Parathyroid adenoma (tissue), 2 donors: ENCODE data around the gene TMEM198.

Source experiments
- H2AFZ ChIP-seq: fragments of 300-600 bp; sonication (generic); one replicate; pipeline ENCODE4 v1.7.0; 2017; ENCODE audit warnings: antibody characterized with exemption, mild to moderate bottlenecking
- H3K27ac ChIP-seq: fragments of 300-600 bp; sonication (generic); one replicate; pipeline ENCODE4 v1.7.0; 2017
- H3K27me3 ChIP-seq: fragments of 300-600 bp; sonication (generic); one replicate; pipeline ENCODE4 v1.7.0; 2017; ENCODE audit warnings: low read length; ENCODE audit not compliant: control insufficient read depth, insufficient read depth
- H3K36me3 ChIP-seq: fragments of 300-600 bp; sonication (generic); one replicate; pipeline ENCODE4 v1.7.0; 2017; ENCODE audit warnings: low read length; ENCODE audit not compliant: control insufficient read depth, insufficient read depth
- H3K4me1 ChIP-seq: fragments of 300-600 bp; sonication (generic); one replicate; pipeline ENCODE4 v1.7.0; 2017; ENCODE audit warnings: control low read depth
- H3K4me2 ChIP-seq: fragments of 300-600 bp; sonication (generic); one replicate; pipeline ENCODE4 v1.7.0; 2017; ENCODE audit warnings: low read length
- H3K4me3 ChIP-seq: fragments of 300-600 bp; sonication (generic); one replicate; pipeline ENCODE4 v1.7.0; 2017; ENCODE audit warnings: low read depth, low read length
- H3K79me2 ChIP-seq: fragments of 300-600 bp; sonication (generic); one replicate; pipeline ENCODE4 v1.7.0; 2017; ENCODE audit warnings: control low read depth
- H3K9ac ChIP-seq: fragments of 300-600 bp; sonication (generic); one replicate; pipeline ENCODE4 v1.7.0; 2017; ENCODE audit warnings: mild to moderate bottlenecking
- H3K9me3 ChIP-seq: fragments of 300-600 bp; sonication (generic); one replicate; pipeline ENCODE4 v1.7.0; 2017; ENCODE audit warnings: low read length; ENCODE audit not compliant: control insufficient read depth
- TF ChIP-seq, protein P1 (sequence below): fragments of 300-600 bp; sonication (generic); IDR thresholded peaks from one replicate; pipeline ENCODE4 v1.7.0; 2017; ENCODE audit warnings: antibody characterized with exemption, mild to moderate bottlenecking
- donor health status: primary hyperparathyroidism.

Gene TMEM198

GRCh38 chr2:219545943-219546352 lies 2.1 kb downstream of the TMEM198 start:
- H3K4me3 ChIP-seq = no peak overlapping the region
- H3K27me3 ChIP-seq = no peaks in the 10 kb centered on the region
- H3K4me1 ChIP-seq = peaks cover 24% of the 10 kb centered on the region
- no peaks in the 10 kb centered on the region for H3K9me3 ChIP-seq
- H3K36me3 ChIP-seq = no peaks in the 10 kb centered on the region
- TF ChIP-seq, protein P1, sequence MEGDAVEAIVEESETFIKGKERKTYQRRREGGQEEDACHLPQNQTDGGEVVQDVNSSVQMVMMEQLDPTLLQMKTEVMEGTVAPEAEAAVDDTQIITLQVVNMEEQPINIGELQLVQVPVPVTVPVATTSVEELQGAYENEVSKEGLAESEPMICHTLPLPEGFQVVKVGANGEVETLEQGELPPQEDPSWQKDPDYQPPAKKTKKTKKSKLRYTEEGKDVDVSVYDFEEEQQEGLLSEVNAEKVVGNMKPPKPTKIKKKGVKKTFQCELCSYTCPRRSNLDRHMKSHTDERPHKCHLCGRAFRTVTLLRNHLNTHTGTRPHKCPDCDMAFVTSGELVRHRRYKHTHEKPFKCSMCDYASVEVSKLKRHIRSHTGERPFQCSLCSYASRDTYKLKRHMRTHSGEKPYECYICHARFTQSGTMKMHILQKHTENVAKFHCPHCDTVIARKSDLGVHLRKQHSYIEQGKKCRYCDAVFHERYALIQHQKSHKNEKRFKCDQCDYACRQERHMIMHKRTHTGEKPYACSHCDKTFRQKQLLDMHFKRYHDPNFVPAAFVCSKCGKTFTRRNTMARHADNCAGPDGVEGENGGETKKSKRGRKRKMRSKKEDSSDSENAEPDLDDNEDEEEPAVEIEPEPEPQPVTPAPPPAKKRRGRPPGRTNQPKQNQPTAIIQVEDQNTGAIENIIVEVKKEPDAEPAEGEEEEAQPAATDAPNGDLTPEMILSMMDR = no peak
- peaks cover 3% of the 10 kb centered on the region for H3K79me2 ChIP-seq
- H3K9ac ChIP-seq = no peak overlapping the region
- H2AFZ ChIP-seq = no peak overlapping the region
- H3K27ac ChIP-seq = no peak overlapping the region
- H3K4me2 ChIP-seq = no peak overlapping the region

DNA sequence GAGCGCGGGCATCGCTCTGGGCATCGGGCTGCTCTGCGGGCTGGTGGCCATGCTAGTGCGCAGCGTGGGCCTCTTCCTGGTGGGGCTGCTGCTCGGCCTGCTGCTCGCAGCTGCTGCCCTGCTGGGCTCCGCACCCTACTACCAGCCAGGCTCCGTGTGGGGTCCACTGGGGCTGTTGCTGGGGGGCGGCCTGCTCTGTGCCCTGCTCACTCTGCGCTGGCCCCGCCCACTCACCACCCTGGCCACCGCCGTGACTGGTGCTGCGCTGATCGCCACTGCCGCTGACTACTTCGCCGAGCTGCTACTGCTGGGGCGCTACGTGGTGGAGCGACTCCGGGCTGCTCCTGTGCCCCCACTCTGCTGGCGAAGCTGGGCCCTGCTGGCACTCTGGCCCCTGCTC lies 3.8 kb downstream of the TMEM198 start:
- peaks cover 3% of the 10 kb centered on the region for H3K79me2 ChIP-seq
- H3K27me3 ChIP-seq = no peaks in the 10 kb centered on the region
- no peak overlapping the region for H3K9ac ChIP-seq
- H2AFZ ChIP-seq = no peak overlapping the region
- TF ChIP-seq, protein P1 = no peak
- no peaks in the 10 kb centered on the region for H3K36me3 ChIP-seq
- H3K27ac ChIP-seq = no peak overlapping the region
- peaks cover 15% of the 10 kb centered on the region for H3K4me1 ChIP-seq
- H3K4me3 ChIP-seq = no peak overlapping the region
- H3K9me3 ChIP-seq = no peaks in the 10 kb centered on the region
- no peak overlapping the region for H3K4me2 ChIP-seq

GRCh38 chr2:219548990-219549389 lies 5.2 kb downstream of the TMEM198 start:
- Histone ChIP-seq H3K4me1 (peaks cover 15% of the 10 kb centered on the region), H3K9ac (no peak overlapping the region), H3K27me3 (peaks cover 4% of the 10 kb centered on the region)

DNA sequence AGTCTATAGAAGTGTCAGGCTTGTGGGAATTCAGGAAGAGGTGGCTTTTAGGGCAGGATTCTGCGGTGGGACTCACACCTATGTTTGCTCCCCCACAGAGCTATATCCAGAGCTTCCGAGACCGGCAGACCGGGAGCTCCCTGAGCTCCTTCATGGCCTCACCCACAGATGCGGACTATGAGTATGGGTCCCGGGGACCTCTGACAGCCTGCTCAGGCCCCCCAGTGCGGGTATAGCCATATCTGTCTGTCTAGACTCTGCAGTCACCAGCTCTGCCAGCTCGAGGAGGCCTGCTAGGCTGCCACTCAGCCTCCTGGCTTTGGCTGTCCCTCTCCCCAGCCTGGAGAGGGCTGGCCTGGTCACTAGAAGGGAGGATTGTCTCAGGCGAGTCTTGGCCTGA lies 5.8 kb downstream of the TMEM198 start:
- Histone ChIP-seq H3K4me1 (peaks cover 12% of the 10 kb centered on the region), H3K4me3 (no peak overlapping the region), H3K36me3 (no peaks in the 10 kb centered on the region), H3K27me3 (peaks cover 4% of the 10 kb centered on the region), H3K9me3 (no peaks in the 10 kb centered on the region), H3K9ac (no peak overlapping the region), H3K79me2 (no peaks in the 10 kb centered on the region), H3K27ac (no peak overlapping the region), H3K4me2 (no peak overlapping the region), H2AFZ (no peak overlapping the region)
- TF ChIP-seq, protein P1 = no peak

More at GRCh38 chr2:219548990-219549389, 5.2 kb downstream of the TMEM198 start:
- H3K27ac ChIP-seq = no peak overlapping the region
- H3K9me3 ChIP-seq = no peaks in the 10 kb centered on the region
- H3K4me3 ChIP-seq = no peak overlapping the region
- peaks cover 3% of the 10 kb centered on the region for H3K79me2 ChIP-seq
- H3K4me2 ChIP-seq = no peak overlapping the region
- H2AFZ ChIP-seq = no peak overlapping the region
- TF ChIP-seq, protein P1 = no peak
- no peaks in the 10 kb centered on the region for H3K36me3 ChIP-seq
